Diencephalon (tissue), 1 donor: ENCODE results near the gene DGKI. TPM values are rescaled to one million over a fixed set of nuclear protein-coding genes. Genes with fewer than 3 reads are reported as not detected.

Experiments
- small RNA-seq: library from RNA; depleted of rRNA; stranded (forward); fragments of <200 nt; gene quantifications from one replicate; pipeline ENCODE3, GENCODE V24; 2014
- total RNA-seq: library from RNA; depleted of rRNA; stranded (reverse); fragments of >200 nt; gene quantifications from one replicate; pipeline ENCODE4 v1.2.3, GENCODE V29; 2014

The DGKI gene
- 93.9 TPM for total RNA-seq

GRCh38 chr7:137846827-137847567 is at the start of gene DGKI:
Gene DGKI (minus strand): TSS chr7:137846974.

GRCh38 chr7:137343281-137343841 is 503.4 kb downstream of the DGKI start, which contains the start of gene PTN:
Gene PTN (minus strand): TSS chr7:137343733. CDS start chr7:137254973, 88,760 bp downstream.

Small RNA genes within 50 kb of the gene (small RNA-seq; reads per million reads assigned to genes)
- gene AC090498.1, result 0.33 reads per million, percentile 29 among the genes with 10 or more reads in this experiment

Other genes with a start within 250 kb of the DGKI start
- gene CREB3L2, start 155.1 kb upstream of the DGKI start, total RNA-seq, result 2.8 TPM
- gene AKR1D1, start 229.5 kb upstream of the DGKI start, total RNA-seq, result not detected